DOHH2 (cell line): ENCODE measurements around the gene SAMD14.
A peak's percentile ranks its signal among the peaks of the same experiment; 100 is the strongest.

Experiments used
- H3F3A ChIP-seq: fragments of 200-600 bp; sonication (generic), shearing (Covaris generic); 2 replicates; pipeline ENCODE4 v1.6.0; 2016; ENCODE audit warnings: antibody characterized with exemption, mild to moderate bottlenecking; ENCODE audit not compliant: control insufficient read depth, insufficient read depth
- H3K27ac ChIP-seq: fragments of 200-600 bp; sonication (generic); 2 replicates; pipeline ENCODE4 v1.5.1; 2014; ENCODE audit warnings: low read depth, mild to moderate bottlenecking, low read length, moderate library complexity
- H3K27me3 ChIP-seq: fragments of 200-600 bp; sonication (generic); 2 replicates; pipeline ENCODE4 v1.6.1; 2014; ENCODE audit warnings: mild to moderate bottlenecking, low read length, mixed read lengths; ENCODE audit not compliant: control insufficient read depth
- H3K36me3 ChIP-seq: fragments of 200-600 bp; sonication (generic); 2 replicates; pipeline ENCODE4 v1.6.1; 2014; ENCODE audit warnings: mild to moderate bottlenecking, low read length, moderate library complexity, mixed read lengths; ENCODE audit not compliant: control insufficient read depth
- H3K4me1 ChIP-seq: fragments of 200-600 bp; sonication (generic); 2 replicates; pipeline ENCODE4 v1.6.1; 2014; ENCODE audit warnings: mild to moderate bottlenecking, low read length, mixed read lengths; ENCODE audit not compliant: control insufficient read depth
- H3K4me2 ChIP-seq: fragments of 200-600 bp; sonication (generic); 2 replicates; pipeline ENCODE4 v1.6.0; 2014; ENCODE audit warnings: mild to moderate bottlenecking, low read length, moderate library complexity
- H3K4me3 ChIP-seq: fragments of 200-600 bp; sonication (generic); 2 replicates; pipeline ENCODE4 v1.5.1; 2014; ENCODE audit warnings: mild to moderate bottlenecking, low read length, mixed read lengths
- H3K79me2 ChIP-seq: fragments of 200-600 bp; sonication (generic); 2 replicates; pipeline ENCODE4 v1.6.1; 2014; ENCODE audit warnings: mild to moderate bottlenecking, low read length, mixed read lengths; ENCODE audit not compliant: control insufficient read depth
- H3K9me2 ChIP-seq: fragments of 200-600 bp; sonication (generic); replicated peaks from 2 replicates; pipeline ENCODE4 v1.6.1; 2014; ENCODE audit warnings: mild to moderate bottlenecking, low read length, mixed read lengths; ENCODE audit not compliant: control insufficient read depth
- H3K9me3 ChIP-seq: fragments of 200-600 bp; sonication (generic); 2 replicates; pipeline ENCODE4 v1.6.1; 2014; ENCODE audit warnings: antibody characterized with exemption, low read length, mixed read lengths; ENCODE audit not compliant: control insufficient read depth, insufficient read depth
- H4K20me1 ChIP-seq: fragments of 200-600 bp; sonication (generic); 2 replicates; pipeline ENCODE4 v1.6.0; 2014; ENCODE audit warnings: low read depth, mild to moderate bottlenecking, antibody characterized with exemption, low read length, moderate library complexity; ENCODE audit not compliant: control insufficient read depth, insufficient read depth
- CTCF ChIP-seq: fragments of 200-600 bp; sonication (generic); IDR thresholded peaks from one replicate; pipeline ENCODE4 v1.5.1; 2014; ENCODE audit warnings: antibody characterized with exemption, mild to moderate bottlenecking, low read depth, low read length; ENCODE audit not compliant: poor library complexity, severe bottlenecking
- EZH2phosphoT487 ChIP-seq: fragments of 200-600 bp; sonication (generic); IDR thresholded peaks from 2 replicates; pipeline ENCODE4 v1.6.1; 2017; ENCODE audit warnings: borderline replicate concordance, mild to moderate bottlenecking, antibody characterized with exemption, low read length, moderate library complexity, mixed read lengths

SAMD14 gene

GRCh38 chr17:50080096-50080480 lies 49.9 kb downstream of the SAMD14 start:
- Histone ChIP-seq H3K9me2 (no peaks in the 10 kb centered on the region), H3F3A (no peaks in the 10 kb centered on the region), H3K4me1 (peaks cover 26% of the 10 kb centered on the region), H3K4me2 (peak overlapping the region; percentile 48; the same call in 1 of the 2 replicates), H3K27me3 (no peaks in the 10 kb centered on the region), H3K79me2 (no peaks in the 10 kb centered on the region), H3K36me3 (no peaks in the 10 kb centered on the region; the same call in 1 of the 2 replicates), H3K4me3 (no peak overlapping the region), H3K9me3 (no peaks in the 10 kb centered on the region), H3K27ac (no peak overlapping the region), H4K20me1 (no peaks in the 10 kb centered on the region)
- TF ChIP-seq EZH2phosphoT487, result no peak
- no peak for TF ChIP-seq CTCF

GRCh38 chr17:50079334-50080095 lies 50.4 kb downstream of the SAMD14 start:
- Histone ChIP-seq H3F3A (no peaks in the 10 kb centered on the region), H3K27me3 (no peaks in the 10 kb centered on the region), H3K27ac (no peak overlapping the region), H4K20me1 (no peaks in the 10 kb centered on the region), H3K4me1 (peaks cover 26% of the 10 kb centered on the region), H3K79me2 (no peaks in the 10 kb centered on the region), H3K4me2 (0 out of 2 replicates have a peak overlapping the region, but pooled peaks have one; percentile 48), H3K4me3 (no peak overlapping the region), H3K9me2 (no peaks in the 10 kb centered on the region), H3K9me3 (no peaks in the 10 kb centered on the region), H3K36me3 (no peaks in the 10 kb centered on the region; the same call in 1 of the 2 replicates)
- peak; percentile 100 for TF ChIP-seq CTCF
- no peak for TF ChIP-seq EZH2phosphoT487

- H3K4me3 ChIP-seq, result no peak overlapping the region
- H3K4me1 ChIP-seq, result peaks cover 26% of the 10 kb centered on the region
- no peaks in the 10 kb centered on the region; the same call in 1 of the 2 replicates for H3K36me3 ChIP-seq
- H3K9me3 ChIP-seq, result no peaks in the 10 kb centered on the region
- no peaks in the 10 kb centered on the region for H3K9me2 ChIP-seq
- H3K4me2 ChIP-seq, result no peak overlapping the region
- no peaks in the 10 kb centered on the region for H3F3A ChIP-seq
- H3K27me3 ChIP-seq, result no peaks in the 10 kb centered on the region
- TF ChIP-seq EZH2phosphoT487 (no peak), CTCF (no peak)
- no peaks in the 10 kb centered on the region for H4K20me1 ChIP-seq
- no peak overlapping the region for H3K27ac ChIP-seq
- H3K79me2 ChIP-seq, result no peaks in the 10 kb centered on the region
Observed at GRCh38 chr17:50078430-50078829, 51.5 kb downstream of the SAMD14 start.
